Measurements from ENCODE around the gene EPHA2. TPM values are rescaled to one million over a fixed set of nuclear protein-coding genes. Genes with fewer than 3 reads are reported as not detected.
A peak's percentile ranks its signal among the peaks of the same experiment; 100 is the strongest.
"Not testable (repeated sequence)": the region's sequence is repeated elsewhere in the genome, so short reads cannot be mapped to it uniquely, and the experiment has no call there.

The EPHA2 gene
- total and polyA plus RNA-seq, 2 experiments from 2014 or later = 7.5 to 51.2 TPM

DNA sequence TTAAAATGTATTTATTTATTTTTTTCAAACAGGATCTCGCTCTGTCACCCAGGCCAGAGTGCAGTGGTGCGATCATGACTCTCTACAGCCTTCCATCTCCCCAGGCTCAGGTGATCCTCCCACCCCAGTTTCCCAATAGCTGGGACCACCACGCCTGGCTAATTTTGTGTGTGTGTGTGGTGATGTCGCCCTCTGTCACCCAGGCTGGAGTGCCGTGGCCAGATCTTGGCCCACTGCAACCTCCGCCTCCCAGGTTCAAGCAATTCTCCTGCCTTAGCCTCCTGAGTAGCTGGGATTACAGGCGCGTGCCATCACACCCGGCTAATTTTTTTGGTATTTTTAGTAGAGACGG is 12.3 kb upstream of the EPHA2 start:
- Histone ChIP-seq H3K27ac (ENCODE audit: low read depth) (peak overlapping the region; percentile 90), H3K4me3 (peak overlapping the region; percentile 63), H3K4me1 (ENCODE audit: insufficient read depth) (peaks cover 39% of the 10 kb centered on the region; the same call in 1 of the 2 replicates), H2AFZ (0 out of 2 replicates have a peak overlapping the region, but pooled peaks have one; percentile 28), H3F3A (replicated peaks; ENCODE audit: low read depth) (peaks cover 20% of the 10 kb centered on the region), H3K4me2 (peak overlapping the region; percentile 84)
- ATAC-seq = peak; percentile 1; the same call in 1 of the 3 replicates
- H3K27me3 ChIP-seq (ENCODE audit: insufficient read depth); H4K20me1 ChIP-seq (replicated peaks; ENCODE audit: insufficient read depth); H3K9me3 Mint-ChIP-seq; DNase-seq (ENCODE audit: low spot score); H3K9me2 ChIP-seq (ENCODE audit: insufficient read depth); H3K79me2 ChIP-seq (replicated peaks; ENCODE audit: insufficient read depth); H3K36me3 ChIP-seq (ENCODE audit: insufficient read depth); H3K36me3 Mint-ChIP-seq (ENCODE audit: low read depth): not testable (repeated sequence)
- Mint-ChIP-seq H3K27ac (peak overlapping the region; percentile 52; the same call in 1 of the 2 replicates), H3K4me1 (peaks cover 44% of the 10 kb centered on the region), H3K27me3 (ENCODE audit: insufficient read depth, low read depth, poor library complexity) (peaks cover 27% of the 10 kb centered on the region), H3K4me3 (peak overlapping the region; percentile 71)
- TF ChIP-seq, protein P1, sequence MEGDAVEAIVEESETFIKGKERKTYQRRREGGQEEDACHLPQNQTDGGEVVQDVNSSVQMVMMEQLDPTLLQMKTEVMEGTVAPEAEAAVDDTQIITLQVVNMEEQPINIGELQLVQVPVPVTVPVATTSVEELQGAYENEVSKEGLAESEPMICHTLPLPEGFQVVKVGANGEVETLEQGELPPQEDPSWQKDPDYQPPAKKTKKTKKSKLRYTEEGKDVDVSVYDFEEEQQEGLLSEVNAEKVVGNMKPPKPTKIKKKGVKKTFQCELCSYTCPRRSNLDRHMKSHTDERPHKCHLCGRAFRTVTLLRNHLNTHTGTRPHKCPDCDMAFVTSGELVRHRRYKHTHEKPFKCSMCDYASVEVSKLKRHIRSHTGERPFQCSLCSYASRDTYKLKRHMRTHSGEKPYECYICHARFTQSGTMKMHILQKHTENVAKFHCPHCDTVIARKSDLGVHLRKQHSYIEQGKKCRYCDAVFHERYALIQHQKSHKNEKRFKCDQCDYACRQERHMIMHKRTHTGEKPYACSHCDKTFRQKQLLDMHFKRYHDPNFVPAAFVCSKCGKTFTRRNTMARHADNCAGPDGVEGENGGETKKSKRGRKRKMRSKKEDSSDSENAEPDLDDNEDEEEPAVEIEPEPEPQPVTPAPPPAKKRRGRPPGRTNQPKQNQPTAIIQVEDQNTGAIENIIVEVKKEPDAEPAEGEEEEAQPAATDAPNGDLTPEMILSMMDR (conservative IDR thresholded peaks at IDR 0.05; ENCODE audit: low read depth in 2 of 2) = peak in 1 of 2 experiments; percentile 54; a peak in 2 of 4 replicates

DNA sequence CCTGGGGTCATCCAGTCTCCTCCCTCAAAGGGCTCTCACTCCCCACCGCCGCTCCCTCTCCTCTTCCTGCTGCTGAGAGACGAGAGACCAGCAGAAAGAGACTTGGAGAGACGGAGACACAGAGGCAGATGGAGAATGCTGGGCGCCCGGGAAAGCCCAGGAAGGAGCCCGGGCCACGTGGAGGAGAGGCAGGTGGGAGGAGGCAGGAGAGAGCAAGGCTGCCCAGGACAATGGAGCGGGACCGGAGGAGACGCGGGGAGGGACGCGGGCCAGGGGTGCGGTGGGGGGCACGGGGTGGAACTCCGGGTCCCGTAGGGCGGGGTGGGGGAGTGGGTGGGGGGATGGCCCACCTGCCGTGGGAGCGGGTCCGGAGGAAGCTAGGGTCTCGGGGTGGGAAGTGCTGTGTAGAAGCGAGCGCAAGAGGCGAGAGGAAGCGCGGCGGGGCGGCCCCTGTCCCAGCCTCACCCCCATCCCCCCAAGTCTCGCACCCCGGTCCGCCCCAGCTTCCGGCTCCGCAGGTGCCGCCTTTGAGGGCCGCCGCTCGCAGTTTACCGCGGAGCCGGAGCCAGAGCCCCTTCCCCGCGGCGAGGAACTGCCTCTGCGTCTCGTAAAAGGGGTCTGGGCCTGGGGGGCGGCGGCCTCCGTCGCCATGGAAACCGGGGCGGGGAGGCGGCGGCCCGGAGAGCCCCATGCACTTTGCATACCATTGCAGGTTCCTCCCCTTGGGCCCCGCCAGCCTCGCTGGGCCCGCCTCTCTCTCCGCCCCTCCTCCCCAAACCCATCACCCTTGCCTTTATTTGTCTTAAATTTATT is 11.7 kb upstream of the EPHA2 start:
- DNase-seq (ENCODE audit: low spot score) = peak; percentile 92
- H3K27me3 Mint-ChIP-seq (ENCODE audit: insufficient read depth, low read depth, poor library complexity) = peaks cover 30% of the 10 kb centered on the region
- Histone ChIP-seq H3K4me2 (peak overlapping the region; percentile 84), H3K4me3 (peak overlapping the region; percentile 63), H3K9me2 (ENCODE audit: insufficient read depth) (no peaks in the 10 kb centered on the region), H4K20me1 (replicated peaks; ENCODE audit: insufficient read depth) (no peaks in the 10 kb centered on the region), H3F3A (replicated peaks; ENCODE audit: low read depth) (peaks cover 26% of the 10 kb centered on the region), H3K27me3 (ENCODE audit: insufficient read depth) (no peaks in the 10 kb centered on the region), H3K27ac (ENCODE audit: low read depth) (peak overlapping the region; percentile 97), H2AFZ (0 out of 2 replicates have a peak overlapping the region, but pooled peaks have one; percentile 43), H3K4me1 (ENCODE audit: insufficient read depth) (peaks cover 45% of the 10 kb centered on the region), H3K36me3 (ENCODE audit: insufficient read depth) (no peaks in the 10 kb centered on the region; the same call in 1 of the 2 replicates), H3K79me2 (replicated peaks; ENCODE audit: insufficient read depth) (no peaks in the 10 kb centered on the region)
- H3K4me1 Mint-ChIP-seq = peaks cover 49% of the 10 kb centered on the region
- H3K9me3 Mint-ChIP-seq = no peaks in the 10 kb centered on the region
- H3K36me3 Mint-ChIP-seq (ENCODE audit: low read depth) = no peaks in the 10 kb centered on the region
- peak overlapping the region; percentile 71 for H3K4me3 Mint-ChIP-seq
- peak overlapping the region; percentile 92 for H3K27ac Mint-ChIP-seq
- peak; percentile 84 for ATAC-seq
- TF ChIP-seq CREB1 (CRISPR knock-in tag; IDR thresholded peaks at IDR 0.05; ENCODE audit: low read depth) = peak; percentile 19; the same call in 1 of the 2 replicates
- TF ChIP-seq, protein P2, sequence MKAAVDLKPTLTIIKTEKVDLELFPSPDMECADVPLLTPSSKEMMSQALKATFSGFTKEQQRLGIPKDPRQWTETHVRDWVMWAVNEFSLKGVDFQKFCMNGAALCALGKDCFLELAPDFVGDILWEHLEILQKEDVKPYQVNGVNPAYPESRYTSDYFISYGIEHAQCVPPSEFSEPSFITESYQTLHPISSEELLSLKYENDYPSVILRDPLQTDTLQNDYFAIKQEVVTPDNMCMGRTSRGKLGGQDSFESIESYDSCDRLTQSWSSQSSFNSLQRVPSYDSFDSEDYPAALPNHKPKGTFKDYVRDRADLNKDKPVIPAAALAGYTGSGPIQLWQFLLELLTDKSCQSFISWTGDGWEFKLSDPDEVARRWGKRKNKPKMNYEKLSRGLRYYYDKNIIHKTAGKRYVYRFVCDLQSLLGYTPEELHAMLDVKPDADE (IDR thresholded peaks at IDR 0.05) = peak; percentile 57; the same call in 1 of the 2 replicates
- TF ChIP-seq JUNB (IDR thresholded peaks at IDR 0.05; ENCODE audit: unreplicated experiment) = no peak
- TF ChIP-seq, protein P3, sequence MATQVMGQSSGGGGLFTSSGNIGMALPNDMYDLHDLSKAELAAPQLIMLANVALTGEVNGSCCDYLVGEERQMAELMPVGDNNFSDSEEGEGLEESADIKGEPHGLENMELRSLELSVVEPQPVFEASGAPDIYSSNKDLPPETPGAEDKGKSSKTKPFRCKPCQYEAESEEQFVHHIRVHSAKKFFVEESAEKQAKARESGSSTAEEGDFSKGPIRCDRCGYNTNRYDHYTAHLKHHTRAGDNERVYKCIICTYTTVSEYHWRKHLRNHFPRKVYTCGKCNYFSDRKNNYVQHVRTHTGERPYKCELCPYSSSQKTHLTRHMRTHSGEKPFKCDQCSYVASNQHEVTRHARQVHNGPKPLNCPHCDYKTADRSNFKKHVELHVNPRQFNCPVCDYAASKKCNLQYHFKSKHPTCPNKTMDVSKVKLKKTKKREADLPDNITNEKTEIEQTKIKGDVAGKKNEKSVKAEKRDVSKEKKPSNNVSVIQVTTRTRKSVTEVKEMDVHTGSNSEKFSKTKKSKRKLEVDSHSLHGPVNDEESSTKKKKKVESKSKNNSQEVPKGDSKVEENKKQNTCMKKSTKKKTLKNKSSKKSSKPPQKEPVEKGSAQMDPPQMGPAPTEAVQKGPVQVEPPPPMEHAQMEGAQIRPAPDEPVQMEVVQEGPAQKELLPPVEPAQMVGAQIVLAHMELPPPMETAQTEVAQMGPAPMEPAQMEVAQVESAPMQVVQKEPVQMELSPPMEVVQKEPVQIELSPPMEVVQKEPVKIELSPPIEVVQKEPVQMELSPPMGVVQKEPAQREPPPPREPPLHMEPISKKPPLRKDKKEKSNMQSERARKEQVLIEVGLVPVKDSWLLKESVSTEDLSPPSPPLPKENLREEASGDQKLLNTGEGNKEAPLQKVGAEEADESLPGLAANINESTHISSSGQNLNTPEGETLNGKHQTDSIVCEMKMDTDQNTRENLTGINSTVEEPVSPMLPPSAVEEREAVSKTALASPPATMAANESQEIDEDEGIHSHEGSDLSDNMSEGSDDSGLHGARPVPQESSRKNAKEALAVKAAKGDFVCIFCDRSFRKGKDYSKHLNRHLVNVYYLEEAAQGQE (IDR thresholded peaks at IDR 0.05; ENCODE audit: unreplicated experiment) = no peak

Data from GM23338 (cell line).